ENCODE measurements around the gene STOML3. TPM values are rescaled to one million over a fixed set of nuclear protein-coding genes. Genes with fewer than 3 reads are reported as not detected.

STOML3 gene
- total and polyA plus RNA-seq, 2 of the 4 experiments (the other 2 are of a cell fraction), result not detected

GRCh38 chr13:38981096-38981495 is 9.5 kb downstream of the STOML3 start:
- in situ Hi-C loops (cut with MboI; ENCODE audit: low sequenced_read_pairs), result no loop called here
- Histone ChIP-seq H2BK5ac (ENCODE audit: low read depth, low read length, poor library complexity, severe bottlenecking) (no peak overlapping the region), H4K5ac (ENCODE audit: low read depth, low read length) (no peak overlapping the region), H4K91ac (ENCODE audit: insufficient read depth, low read depth, low read length) (no peak overlapping the region), H3K23ac (ENCODE audit: low read depth, low read length) (no peak overlapping the region), H3K4me3 (ENCODE audit: insufficient read depth, low read depth, low read length) (no peak overlapping the region), H3K4me1 (ENCODE audit: control insufficient read depth, insufficient read depth, low read length) (no peaks in the 10 kb centered on the region), H3K9ac (ENCODE audit: low read depth, low read length) (no peak overlapping the region), H3K18ac (ENCODE audit: low read depth, low read length) (no peak overlapping the region), H2BK20ac (ENCODE audit: low read depth, low read length) (no peak overlapping the region), H4K8ac (ENCODE audit: low read depth in 2 of 2, low read length in 2 of 2) (no peak overlapping the region), H2AK9ac (replicated peaks; ENCODE audit: low read depth, low read length, poor library complexity) (no peak overlapping the region), H3K14ac (replicated peaks; ENCODE audit: low read depth, low read length) (no peak overlapping the region), H2BK120ac (ENCODE audit: low read depth, low read length) (no peak overlapping the region), H3K4ac (ENCODE audit: low read depth, low read length) (no peak overlapping the region), H3K9me1 (ENCODE audit: insufficient read depth, low read length) (no peaks in the 10 kb centered on the region), H2AFZ (replicated peaks; ENCODE audit: low read length, poor library complexity) (no peak overlapping the region), H3K36me3 (ENCODE audit: control insufficient read depth, insufficient read depth, low read length) (no peaks in the 10 kb centered on the region), H3K56ac (ENCODE audit: extremely low read depth, insufficient read depth, low read length) (no peak overlapping the region), H3K27me3 (ENCODE audit: control insufficient read depth, insufficient read depth, low read length) (no peaks in the 10 kb centered on the region; the same call in 1 of the 2 replicates), H3K4me2 (ENCODE audit: low read depth, low read length) (no peak overlapping the region), H3K9me3 (ENCODE audit: control insufficient read depth, insufficient read depth, low read length) (no peaks in the 10 kb centered on the region), H2BK15ac (ENCODE audit: low read depth, low read length) (no peak overlapping the region), H3K27ac (ENCODE audit: insufficient read depth, low read length) (no peak overlapping the region), H2AK5ac (ENCODE audit: low read depth, low read length) (no peak overlapping the region), H4K20me1 (ENCODE audit: insufficient read depth, low read length) (no peaks in the 10 kb centered on the region), H3K79me1 (ENCODE audit: low read depth in 1 of 2, low read length in 2 of 2) (no peaks in the 10 kb centered on the region)
- no peak for DNase-seq
- POLR2A ChIA-PET (ENCODE audit: unreplicated experiment), result no interaction called here
- dilution Hi-C loops (cut with HindIII; ENCODE audit: low sequenced_read_pairs, unreplicated experiment), result no loop called here
- intact Hi-C loops (cut with micrococcal nuclease), result no loop called here
- ATAC-seq (ENCODE audit: low read depth), result no peak
- no TSS peak for BruUV-seq (replicated peaks)
- CTCF ChIA-PET, result no interaction called here
- WGBS, 2 experiments (ENCODE audit: extremely low coverage in 2 of 2, insufficient read length in 1 of 2), result no CpG with 5 or more reads among the region's 2 CpGs
- TF ChIP-seq RAD21 (IDR thresholded peaks at IDR 0.05; ENCODE audit: low read length) (no peak), ELK1 (IDR thresholded peaks at IDR 0.05; ENCODE audit: borderline replicate concordance, low read depth, low read length) (no peak), RCOR1 (IDR thresholded peaks at IDR 0.05; ENCODE audit: insufficient replicate concordance, low read length) (no peak), CTCF (conservative IDR thresholded peaks at IDR 0.05; ENCODE audit: low read depth, low read length) (no peak), SMC3 (IDR thresholded peaks at IDR 0.05; ENCODE audit: low read depth, low read length) (no peak), CEBPB (IDR thresholded peaks at IDR 0.05; ENCODE audit: low read depth, low read length) (no peak), FOS (IDR thresholded peaks at IDR 0.05; ENCODE audit: low read depth, low read length) (no peak), MAFK (IDR thresholded peaks at IDR 0.05; ENCODE audit: low read depth, low read length) (no peak), POLR2A (IDR thresholded peaks at IDR 0.05; ENCODE audit: low read depth, low read length) (no peak), CHD1 (IDR thresholded peaks at IDR 0.05; ENCODE audit: low read depth, low read length) (no peak), USF2 (IDR thresholded peaks at IDR 0.05; ENCODE audit: low read depth, low read length) (no peak), NFE2L2 (IDR thresholded peaks at IDR 0.05; ENCODE audit: low read depth, low read length) (no peak), MAZ (IDR thresholded peaks at IDR 0.05; ENCODE audit: borderline replicate concordance, low read depth, low read length) (no peak)

Measured in IMR-90 (cell line).